Lower leg skin (tissue), 3 donors: ENCODE measurements around the gene ITGA2B.

Experiments used
- POLR2A ChIP-seq, 2 donors: fragments of 450-650 bp; IDR thresholded peaks; one replicate each; pipeline ENCODE4 v1.6.1; 2016 to 2017; ENCODE audit warnings: antibody characterized with exemption in 2 of 2, mild to moderate bottlenecking in 1 of 2, moderate library complexity in 1 of 2
- TF ChIP-seq, protein P1 (sequence below), 3 donors: fragments of 450-650 bp; IDR thresholded peaks; one replicate each; pipeline ENCODE4 v1.5.1; 2016; ENCODE audit warnings: antibody characterized with exemption in 3 of 3, mild to moderate bottlenecking in 3 of 3, moderate library complexity in 2 of 3

DNA sequence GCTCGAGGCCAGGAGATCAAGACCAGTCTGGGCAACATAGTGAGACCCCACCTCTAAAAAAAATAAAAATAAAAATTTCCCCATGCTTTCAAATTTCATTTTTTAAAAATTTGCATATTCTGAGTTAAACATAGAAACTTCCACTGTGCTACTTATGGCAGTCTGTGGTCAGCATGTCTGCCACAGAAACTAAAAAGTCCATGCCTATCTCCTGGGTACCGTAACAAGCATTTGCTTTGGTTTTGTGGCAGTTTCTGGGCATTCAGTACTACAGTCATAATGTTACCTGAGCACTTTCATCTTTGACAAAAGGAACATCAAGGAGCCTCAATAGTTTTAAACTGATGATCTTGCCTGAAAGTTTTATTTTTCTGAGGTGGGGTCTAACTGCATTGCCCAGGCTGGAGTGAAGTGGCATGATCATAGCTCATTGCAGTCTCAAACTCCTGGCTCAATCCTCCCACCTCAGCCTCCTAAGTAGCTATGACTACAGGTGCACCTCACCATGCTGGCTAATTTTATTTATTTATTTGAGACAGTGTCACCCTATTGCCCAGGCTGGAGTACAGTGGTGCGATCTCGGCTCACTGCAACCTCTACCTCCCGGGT is 13.2 kb upstream of the ITGA2B start:
- TF ChIP-seq, protein P1, sequence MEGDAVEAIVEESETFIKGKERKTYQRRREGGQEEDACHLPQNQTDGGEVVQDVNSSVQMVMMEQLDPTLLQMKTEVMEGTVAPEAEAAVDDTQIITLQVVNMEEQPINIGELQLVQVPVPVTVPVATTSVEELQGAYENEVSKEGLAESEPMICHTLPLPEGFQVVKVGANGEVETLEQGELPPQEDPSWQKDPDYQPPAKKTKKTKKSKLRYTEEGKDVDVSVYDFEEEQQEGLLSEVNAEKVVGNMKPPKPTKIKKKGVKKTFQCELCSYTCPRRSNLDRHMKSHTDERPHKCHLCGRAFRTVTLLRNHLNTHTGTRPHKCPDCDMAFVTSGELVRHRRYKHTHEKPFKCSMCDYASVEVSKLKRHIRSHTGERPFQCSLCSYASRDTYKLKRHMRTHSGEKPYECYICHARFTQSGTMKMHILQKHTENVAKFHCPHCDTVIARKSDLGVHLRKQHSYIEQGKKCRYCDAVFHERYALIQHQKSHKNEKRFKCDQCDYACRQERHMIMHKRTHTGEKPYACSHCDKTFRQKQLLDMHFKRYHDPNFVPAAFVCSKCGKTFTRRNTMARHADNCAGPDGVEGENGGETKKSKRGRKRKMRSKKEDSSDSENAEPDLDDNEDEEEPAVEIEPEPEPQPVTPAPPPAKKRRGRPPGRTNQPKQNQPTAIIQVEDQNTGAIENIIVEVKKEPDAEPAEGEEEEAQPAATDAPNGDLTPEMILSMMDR (IDR thresholded peaks at IDR 0.05): no peak
- no peak for TF ChIP-seq POLR2A (IDR thresholded peaks at IDR 0.05)
